GM18519 (cell line): Measurements from ENCODE around the gene EIF2S3B.
A peak's percentile ranks its signal among the peaks of the same experiment; 100 is the strongest.
"Not testable (repeated sequence)": the region's sequence is repeated elsewhere in the genome, so short reads cannot be mapped to it uniquely, and the experiment has no call there.

Source experiments
- ATAC-seq: cut with Tn5 transposase; IDR thresholded peaks from one replicate; pipeline ENCODE4 v1.9.1; 2021; ENCODE audit warnings: mild to moderate bottlenecking, moderate library complexity; ENCODE audit not compliant: unreplicated experiment, low FRiP score

The EIF2S3B gene

DNA sequence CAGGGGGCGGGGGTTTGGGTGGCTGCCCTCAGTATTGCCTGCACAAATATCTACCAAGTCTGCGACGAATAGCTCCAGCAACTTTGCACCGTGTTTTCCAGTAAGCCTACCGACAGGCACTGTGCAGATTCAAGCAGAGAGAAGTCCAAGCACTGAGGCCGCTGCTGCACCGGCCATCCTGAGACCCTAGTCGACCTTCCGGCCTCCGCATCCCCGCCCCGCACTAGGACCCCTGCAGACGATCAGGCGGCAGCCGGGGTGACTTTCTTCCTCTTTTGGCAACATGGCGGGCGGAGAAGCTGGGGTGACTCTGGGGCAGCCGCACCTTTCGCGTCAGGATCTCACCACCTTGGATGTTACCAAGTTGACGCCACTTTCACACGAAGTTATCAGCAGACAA lies at the start of gene EIF2S3B:
TSS of gene EIF2S3B (plus strand) at position 271 of the 400 bp plus-strand sequence. CDS start at position 284, 13 bp downstream.
- ATAC-seq, result no peak

DNA sequence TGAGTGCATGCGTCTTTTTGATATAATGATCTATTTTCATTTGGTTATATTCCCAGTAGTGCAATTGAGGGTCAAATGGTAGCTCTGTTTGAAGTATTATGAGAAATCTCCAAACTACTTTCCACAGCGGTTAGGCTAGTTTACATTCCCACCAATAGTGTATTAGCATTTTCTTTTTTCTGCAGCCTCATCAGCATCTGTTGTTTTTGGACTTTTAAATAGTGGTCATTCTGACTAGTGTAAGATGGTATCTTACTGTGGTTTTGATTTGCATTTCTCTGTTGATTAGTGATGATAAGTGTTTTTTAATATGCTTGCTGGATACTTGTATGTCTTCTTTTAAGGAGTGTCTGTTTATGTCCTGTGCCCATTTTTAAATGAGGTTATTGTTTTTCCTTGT lies 48.8 kb upstream of the EIF2S3B start:
- no peak for ATAC-seq

DNA sequence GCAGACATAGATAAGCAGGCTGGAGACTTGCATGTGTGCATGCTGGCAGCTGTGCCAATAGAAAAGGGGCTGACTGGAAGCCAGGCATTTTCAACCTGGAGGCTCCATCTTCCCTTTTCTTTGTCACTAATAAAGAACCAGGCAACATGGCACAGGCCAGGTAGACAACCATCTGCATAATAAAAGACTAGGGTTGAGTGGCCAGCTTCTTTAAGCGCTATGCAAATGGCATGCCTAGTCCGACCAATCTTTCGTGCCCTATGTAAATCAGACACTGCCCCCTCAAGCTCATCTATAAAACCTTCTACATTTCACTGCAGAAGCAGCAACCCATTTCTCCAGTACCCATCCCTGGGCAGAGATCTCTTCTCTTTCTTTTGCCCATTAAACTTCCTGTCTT lies 47.9 kb upstream of the EIF2S3B start:
- no peak for ATAC-seq

DNA sequence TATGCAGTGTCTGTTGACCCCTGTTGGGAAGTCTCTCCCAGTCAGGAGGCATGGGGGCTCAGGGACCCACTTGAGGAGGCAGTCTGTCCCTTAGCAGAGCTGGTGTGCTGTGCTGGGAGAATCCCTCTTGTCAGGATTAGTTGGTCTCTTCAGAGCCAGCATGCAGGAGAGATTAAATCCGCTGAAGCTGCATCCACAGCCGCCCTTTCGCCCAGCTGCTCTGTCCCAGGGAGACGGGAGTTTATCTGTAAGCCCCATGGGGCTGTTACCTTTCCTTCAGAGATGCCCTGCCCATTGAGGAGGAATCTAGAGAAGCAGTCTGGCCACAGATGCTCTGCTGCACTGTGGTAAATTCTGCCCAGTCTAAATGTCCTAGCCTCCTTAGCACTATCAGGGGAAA lies 39.4 kb upstream of the EIF2S3B start:
- ATAC-seq, result no peak

DNA sequence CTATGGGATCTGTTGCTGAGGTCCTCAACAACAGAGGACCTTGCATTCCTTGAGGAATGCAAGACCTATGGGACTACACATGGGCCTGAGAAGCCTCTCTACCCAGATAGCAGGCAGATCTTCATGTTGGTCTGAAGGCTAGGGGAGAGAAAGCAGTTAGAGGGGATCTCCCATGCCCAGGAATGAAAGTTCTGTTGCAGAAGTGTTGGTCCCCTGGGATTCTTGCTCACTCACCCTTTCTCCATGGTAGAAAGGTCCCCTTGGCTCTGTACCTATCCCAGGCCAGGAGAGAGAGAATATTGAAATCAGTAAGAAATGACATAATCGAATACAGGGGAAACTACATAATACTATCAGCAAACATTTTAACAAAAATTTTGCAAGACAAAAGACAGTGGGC lies 36.0 kb upstream of the EIF2S3B start:
- ATAC-seq, result no peak

DNA sequence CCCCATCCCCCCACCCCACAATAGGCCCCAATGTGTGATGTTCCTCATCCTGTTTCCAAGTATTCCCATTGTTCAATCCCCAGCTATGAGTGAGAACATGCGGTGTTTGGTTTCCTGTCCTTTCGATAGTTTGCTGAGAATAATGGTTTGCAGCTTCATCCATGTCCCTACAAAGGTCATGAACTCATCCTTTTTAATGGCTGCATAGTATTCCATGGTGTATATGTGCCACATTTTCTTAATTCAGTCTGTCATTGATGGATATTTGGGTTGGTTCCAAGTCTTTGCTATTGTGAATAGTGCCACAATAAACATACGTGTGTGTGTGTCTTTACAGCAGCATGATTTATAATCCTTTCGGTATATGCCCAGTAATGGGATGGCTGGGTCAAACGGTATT lies 32.9 kb upstream of the EIF2S3B start:
- not testable (repeated sequence) for ATAC-seq

DNA sequence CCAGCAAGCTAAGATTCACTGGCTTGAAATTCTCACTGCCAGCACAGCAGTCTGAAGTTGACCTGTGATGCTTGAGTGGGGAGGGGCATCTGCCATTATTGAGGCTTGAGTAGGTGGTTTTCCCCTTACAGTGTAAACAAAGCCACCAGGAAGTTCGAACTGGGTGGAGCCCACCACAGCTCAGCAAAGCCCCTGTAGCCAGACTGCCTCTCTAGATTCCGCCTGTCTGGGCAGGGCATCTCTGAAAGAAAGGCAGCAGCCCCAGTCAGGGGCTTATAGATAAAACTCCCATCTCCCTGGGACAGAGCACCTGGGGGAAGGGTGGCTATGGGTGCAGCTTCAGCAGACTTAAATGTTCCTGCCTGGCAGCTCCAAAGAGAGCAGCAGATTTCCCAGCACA lies 23.8 kb upstream of the EIF2S3B start:
- ATAC-seq, result not testable (repeated sequence)

DNA sequence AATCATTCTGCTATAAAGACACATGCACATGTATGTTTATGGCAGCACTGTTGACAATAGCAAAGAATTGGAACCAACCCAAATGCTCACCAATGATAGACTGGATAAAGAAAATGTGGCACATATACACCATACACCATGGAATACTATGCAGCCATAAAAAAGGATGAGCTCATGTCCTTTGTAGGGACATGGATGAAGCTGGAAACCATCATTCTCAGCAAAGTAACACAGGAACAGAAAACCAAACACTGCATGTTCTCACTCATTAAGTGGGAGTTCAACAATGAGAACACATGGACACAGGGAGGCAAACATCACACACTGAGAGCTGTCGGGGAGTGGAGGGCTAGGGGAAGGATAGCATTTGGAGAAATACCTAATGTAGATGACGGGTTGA lies 18.4 kb upstream of the EIF2S3B start:
- not testable (repeated sequence) for ATAC-seq

DNA sequence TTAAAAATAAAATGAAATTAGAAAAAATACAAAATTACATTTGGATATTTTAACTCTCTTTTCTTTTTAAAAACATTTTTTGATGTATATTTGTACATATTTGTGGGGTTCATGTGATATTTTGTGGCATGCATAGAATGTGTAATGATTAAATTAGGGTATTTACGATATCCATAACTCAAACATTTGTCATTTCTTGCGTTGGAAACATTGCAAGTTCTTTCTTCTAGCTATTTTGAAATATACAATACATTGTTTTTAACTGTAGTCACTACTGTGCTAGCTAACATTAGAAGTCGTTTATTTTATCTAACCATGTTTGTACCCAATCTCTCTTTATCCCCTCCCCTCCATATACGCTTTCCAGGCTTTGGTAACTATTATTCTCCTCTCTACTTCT lies 13.9 kb upstream of the EIF2S3B start:
- no peak for ATAC-seq

DNA sequence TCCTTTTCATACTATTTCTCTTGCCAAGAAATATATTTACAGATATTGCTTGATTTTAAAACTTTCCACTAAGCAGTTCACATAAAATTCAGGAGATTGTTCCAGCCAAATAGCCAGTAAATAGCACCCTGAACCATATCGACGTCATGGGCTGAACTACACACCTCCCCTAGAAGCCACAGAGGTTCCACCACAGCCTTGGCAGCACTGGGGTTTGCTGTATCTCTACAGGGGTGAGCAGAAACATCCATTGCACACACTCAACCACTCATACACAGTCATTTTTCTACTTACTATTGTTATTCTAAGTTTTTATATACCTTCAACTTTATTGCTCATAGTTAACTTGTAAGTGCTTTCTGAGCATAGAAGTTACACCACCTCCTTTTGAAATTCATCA lies 8.1 kb upstream of the EIF2S3B start:
- no peak for ATAC-seq

DNA sequence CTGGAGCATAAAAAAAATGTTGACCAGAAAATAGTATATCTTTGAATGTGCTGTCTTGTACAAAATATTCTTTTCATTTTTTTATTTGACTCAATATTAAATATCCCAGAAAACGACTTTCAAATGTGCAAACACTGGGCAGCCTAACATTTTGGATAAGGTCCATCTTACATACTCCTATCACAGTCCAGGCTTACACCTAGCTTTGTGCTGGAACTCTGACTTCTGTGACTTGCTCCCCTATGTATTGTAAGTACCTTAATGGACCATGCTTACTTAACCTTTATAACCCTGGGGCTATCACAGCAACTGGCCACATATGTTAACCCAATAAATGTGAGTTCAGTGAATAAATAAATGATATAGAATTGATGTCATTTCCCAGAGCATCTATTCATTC lies 7.6 kb upstream of the EIF2S3B start:
- no peak for ATAC-seq

DNA sequence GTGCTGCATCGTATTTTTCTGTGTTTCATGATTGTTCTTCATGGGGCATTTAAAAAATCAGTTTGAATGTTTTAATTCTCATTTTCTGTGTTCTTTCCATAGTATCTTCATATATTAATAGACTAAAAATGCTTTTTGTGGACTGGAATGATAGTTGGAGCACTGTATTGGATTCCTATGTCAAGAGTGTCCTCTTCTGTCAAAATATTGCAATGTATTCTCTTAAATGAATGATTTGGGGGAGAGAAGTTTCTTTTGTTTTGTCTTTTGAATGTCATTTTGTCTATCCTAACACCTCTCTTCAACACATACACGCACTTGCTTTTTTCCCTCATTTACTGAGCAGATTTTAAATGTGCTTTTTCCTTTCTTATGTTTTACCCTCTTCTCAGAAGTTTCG lies 4.7 kb upstream of the EIF2S3B start:
- no peak for ATAC-seq

DNA sequence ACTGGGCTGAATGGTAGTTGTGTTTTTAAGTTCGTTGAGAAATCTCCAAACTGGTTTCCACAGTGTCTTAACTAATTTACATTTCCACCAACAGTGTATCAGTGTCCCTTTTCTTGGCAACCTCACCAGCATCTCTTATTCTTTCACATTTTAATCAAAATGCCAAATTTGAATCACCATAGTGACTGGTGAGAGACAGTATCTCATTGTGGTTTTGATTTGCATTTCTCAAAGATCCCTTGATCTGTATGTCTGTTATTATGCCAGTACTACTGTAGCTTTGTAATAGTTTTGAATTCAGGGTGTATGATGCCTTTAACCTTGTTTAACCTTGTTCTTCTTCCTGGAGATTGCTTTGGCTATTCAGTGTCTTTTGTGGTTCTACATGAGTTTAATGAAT lies 2.2 kb upstream of the EIF2S3B start:
- ATAC-seq, result no peak

DNA sequence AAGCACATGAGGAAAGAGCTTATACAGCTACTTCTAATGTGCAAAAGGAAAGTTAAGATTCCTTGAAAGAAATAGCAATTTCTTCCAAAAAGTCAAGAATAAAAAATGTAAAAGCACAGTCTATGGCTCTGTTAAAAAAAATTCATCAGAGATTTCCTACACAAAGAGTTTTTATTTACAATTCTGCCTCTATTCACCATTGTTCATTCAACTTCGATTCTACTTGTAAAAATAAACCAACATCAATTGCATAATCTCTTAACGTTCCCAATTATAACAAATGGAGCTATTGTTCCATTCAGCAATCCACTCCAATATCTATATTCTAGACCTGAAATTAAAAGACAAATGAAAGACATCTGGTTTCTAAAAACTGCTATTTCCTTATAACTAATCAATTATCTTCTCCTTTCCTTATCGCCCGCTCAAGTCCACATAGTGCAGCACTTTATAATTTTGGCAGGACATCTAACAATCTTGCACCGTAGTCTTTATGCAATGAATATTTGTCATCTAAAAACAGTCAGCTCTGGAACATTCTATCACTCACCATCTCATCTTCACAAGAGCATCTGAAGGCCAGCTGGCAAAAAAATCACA lies 6.2 kb downstream of the EIF2S3B start:
- ATAC-seq, result no peak

DNA sequence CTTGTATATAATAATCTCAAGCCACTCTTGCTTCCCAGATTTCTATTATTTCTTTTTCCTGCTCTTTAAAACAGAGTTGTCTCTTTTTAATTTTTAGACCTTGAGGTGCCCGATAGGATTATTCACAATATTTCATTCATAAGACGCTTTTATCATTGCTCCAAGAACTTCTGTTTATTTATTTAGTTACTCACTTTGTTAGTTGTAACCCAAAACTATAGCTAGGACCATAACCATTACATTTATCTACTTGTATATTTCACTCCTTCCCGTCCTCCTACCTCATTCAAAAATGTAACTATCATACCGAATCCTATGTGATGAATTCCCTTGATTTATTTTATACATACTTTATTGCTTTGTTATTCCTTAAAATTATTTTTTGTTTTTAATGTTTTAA lies 7.1 kb downstream of the EIF2S3B start:
- no peak for ATAC-seq

DNA sequence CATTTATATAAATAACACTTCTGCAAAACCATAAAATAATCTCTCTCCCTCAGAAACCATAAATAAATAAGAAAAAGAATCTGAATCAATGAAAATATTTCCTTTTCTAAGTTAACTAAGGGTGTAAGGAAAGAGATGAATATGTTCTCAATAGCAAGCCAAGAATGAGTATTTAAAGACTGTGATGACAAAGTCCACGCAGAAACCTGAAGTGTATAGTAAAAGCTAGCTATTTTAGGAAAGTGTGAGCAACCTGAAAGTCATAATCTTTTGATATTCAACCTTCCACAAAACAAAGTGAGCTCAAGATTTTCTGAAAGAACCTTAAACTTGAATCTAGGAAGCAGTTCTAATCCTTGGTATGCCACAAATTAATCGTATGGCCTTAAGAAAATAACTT lies 15.9 kb downstream of the EIF2S3B start:
- ATAC-seq, result no peak

DNA sequence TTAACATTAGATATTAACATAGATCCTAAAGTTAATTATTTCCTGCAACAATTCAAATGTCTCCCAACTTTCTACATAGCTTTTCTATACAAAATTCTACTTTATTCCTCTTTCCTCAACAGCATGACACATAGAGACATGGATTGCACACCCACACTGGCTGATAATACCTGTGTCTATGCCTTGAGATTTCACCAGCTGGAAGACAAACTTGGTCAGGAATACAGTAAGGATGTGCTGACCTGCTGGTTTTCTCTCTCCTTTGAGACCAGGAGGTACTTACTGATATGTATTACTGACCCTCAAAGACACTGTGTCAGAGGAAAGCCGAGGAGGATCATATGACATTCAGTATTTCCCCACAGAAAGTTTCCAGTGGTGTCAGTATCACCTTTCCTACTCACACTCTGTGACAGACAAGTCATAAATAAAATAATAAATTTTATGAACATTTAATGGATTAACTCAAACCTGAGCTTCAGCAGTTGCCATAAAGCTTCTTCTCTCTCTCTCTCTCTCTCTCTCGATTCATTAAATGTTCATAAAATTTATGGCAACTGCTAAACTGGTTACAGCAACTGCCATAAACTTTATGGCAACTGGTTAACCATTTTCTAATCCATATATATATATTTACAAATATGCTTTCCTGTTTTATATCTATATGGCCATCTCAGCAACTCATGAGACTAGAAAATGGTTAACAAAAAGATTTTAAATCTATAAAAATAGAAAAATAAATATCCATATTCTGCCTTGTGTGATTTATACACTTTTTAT lies 22.7 kb downstream of the EIF2S3B start:
- ATAC-seq, result no peak

DNA sequence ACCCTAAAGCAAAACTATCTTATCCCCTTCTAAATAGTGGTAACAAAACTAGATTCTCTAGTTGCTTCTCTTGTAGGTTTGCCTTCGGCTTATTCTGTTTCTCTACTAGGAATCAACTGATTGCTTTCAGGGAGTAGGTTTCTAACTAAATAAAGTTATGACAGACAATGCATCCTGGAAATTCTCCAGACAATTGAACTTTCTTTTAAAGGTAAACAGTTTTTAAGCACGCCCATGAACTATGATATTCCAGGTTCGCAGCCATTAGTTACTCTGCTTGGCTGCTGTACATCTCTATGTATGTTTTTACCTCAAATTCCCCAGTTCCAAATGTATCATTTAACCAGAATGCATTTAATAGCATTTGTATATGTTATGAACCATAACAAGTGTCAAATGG lies 23.9 kb downstream of the EIF2S3B start:
- ATAC-seq, result no peak

DNA sequence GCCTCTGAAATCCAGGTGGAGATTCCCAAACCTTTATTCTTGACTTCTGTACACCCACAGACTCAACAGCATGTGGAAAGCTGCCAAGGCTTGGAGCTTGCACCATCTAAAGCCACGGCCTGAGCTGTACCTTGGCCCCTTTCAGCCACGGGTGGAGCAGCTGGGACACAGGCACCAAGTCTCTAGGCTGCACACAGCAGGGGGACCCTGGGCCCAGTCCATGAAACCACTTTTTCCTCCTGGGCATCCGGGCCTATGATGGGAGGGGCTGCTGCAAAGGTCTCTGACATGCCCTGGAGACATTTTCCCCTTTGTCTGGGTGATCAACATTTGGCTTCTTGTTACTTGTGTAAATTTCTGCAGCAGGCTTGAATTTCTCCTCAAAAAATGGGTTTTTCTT lies 32.0 kb downstream of the EIF2S3B start:
- ATAC-seq, result no peak

DNA sequence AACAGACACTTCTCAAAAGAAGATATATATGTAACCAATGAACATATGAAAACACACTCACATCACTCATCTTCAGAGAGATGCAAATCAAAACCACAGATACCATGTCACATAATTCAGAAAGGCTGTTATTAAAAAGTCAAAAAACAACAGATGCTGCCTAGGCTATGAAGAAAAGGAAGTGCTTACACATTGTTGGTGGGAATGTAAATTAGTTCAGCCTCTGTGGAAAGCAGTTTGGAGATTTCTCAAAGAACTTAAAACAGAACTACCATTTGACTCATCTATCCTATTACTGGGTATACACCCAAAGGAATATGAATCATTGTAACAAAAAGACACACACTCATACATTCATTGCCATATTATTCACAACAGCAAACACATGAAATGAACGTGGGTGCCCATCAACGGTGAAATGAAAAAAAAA lies 35.1 kb downstream of the EIF2S3B start:
- peak; percentile 82 for ATAC-seq

DNA sequence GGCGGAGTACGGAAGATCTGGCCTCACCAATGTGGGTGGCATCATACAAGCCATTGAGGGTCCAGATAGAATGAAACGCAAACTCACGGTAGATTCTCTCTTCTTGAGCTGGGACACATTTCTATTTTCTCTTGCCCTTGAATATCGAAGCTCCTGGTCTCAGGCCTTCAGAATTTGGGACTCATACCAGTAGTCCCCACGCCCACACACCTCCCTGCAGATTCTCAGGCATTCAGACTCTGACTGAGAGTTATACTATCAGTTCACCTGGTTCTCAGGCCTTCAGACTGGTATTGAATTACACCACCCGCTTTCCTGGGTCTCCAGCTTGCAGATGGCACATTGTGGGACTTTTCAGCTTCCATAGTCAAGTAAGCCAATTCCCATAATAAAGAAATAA lies 37.8 kb downstream of the EIF2S3B start:
- ATAC-seq, result no peak

DNA sequence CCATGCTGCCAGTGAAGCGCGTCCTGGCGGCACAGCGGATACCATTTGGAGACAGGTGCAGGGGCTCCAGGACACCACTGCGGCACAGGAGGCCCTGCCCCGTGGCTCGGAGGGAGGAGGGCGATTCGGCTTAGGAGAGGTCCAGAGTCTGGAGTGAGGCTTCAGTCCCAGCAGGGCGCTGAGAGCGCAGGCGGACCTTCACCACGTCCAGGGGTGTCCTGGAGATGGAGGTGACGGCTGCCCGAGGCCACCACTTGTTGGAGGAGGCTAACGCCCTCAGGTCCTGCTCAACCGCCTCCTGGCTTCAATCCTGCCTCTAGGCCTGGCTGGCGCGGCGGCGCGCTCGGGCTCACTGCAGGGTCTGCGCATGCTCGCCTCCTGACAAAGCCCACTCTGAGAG lies 45.7 kb downstream of the EIF2S3B start:
- ATAC-seq, result no peak
